Suprapubic skin (tissue), 4 donors: ENCODE data around the gene E4F1. TPM values are rescaled to one million over a fixed set of nuclear protein-coding genes. Genes with fewer than 3 reads are reported as not detected.

ENCODE experiments used
- DNase-seq, 2 donors: peaks; one replicate each; pipeline ENCODE4 v3.0.0-alpha.2; 2019; ENCODE audit warnings: low spot score in 2 of 2
- H3K27ac ChIP-seq: fragments of 200-600 bp; sonication (generic); one replicate; pipeline ENCODE4 v1.5.1; 2019
- H3K27me3 ChIP-seq: fragments of 200-600 bp; sonication (generic); one replicate; pipeline ENCODE4 v1.5.1; 2019
- H3K36me3 ChIP-seq: fragments of 200-600 bp; sonication (generic); one replicate; pipeline ENCODE4 v1.5.1; 2019
- H3K4me1 ChIP-seq: fragments of 200-600 bp; sonication (generic); one replicate; pipeline ENCODE4 v1.5.1; 2019
- H3K4me3 ChIP-seq: fragments of 200-600 bp; sonication (generic); one replicate; pipeline ENCODE4 v1.5.1; 2019; ENCODE audit warnings: mild to moderate bottlenecking
- H3K9me3 ChIP-seq: fragments of 200-600 bp; sonication (generic); one replicate; pipeline ENCODE4 v1.5.1; 2019
- CTCF ChIP-seq, 2 donors: fragments of 200-600 bp in 1 of 2; fragments of 450-650 bp in 1 of 2; sonication (generic) in 1 of 2; IDR thresholded peaks; one replicate each; pipeline ENCODE4 v1.5.1; 2016 to 2019; ENCODE audit warnings: antibody characterized with exemption in 2 of 2, mild to moderate bottlenecking in 1 of 2, moderate library complexity in 1 of 2
- EP300 ChIP-seq: sonication (generic); formaldehyde crosslinking; IDR thresholded peaks from one replicate; pipeline ENCODE4 v1.6.1; 2017; ENCODE audit warnings: antibody characterized with exemption
- POLR2A ChIP-seq, 2 donors: fragments of 450-650 bp; IDR thresholded peaks; one replicate each; pipeline ENCODE4 v1.6.1; 2017; ENCODE audit warnings: antibody characterized with exemption in 2 of 2, mild to moderate bottlenecking in 2 of 2, moderate library complexity in 2 of 2
- POLR2AphosphoS5 ChIP-seq, 3 donors: sonication (generic); formaldehyde crosslinking; IDR thresholded peaks; one replicate each; pipeline ENCODE4 v1.6.1; 2017; ENCODE audit warnings: antibody characterized with exemption in 3 of 3
- WGBS: methylation state at CpG from one replicate; pipeline ENCODE4 v1.1.5; 2018; 5-methylcytosine and 5-hydroxymethylcytosine counted together
- total RNA-seq, 4 donors: library from RNA; depleted of rRNA; stranded (reverse); fragments of >200 nt; gene quantifications; one replicate each; pipeline ENCODE4 v1.1.0, GENCODE V29; 2016

The E4F1 gene
- total RNA-seq, 4 donors from 2014 or later, result 42.1 to 79.3 (median 54.2) TPM

GRCh38 chr16:2180962-2181923 lies 42.1 kb upstream of the E4F1 start:
- no peak overlapping the region for H3K27ac ChIP-seq
- WGBS, result 82% methylated on average over 19 of the region's 46 CpGs
- TF ChIP-seq POLR2AphosphoS5 (IDR thresholded peaks at IDR 0.05) (no peak), EP300 (no peak), CTCF (IDR thresholded peaks at IDR 0.05) (no peak), POLR2A (IDR thresholded peaks at IDR 0.05) (no peak)
- H3K27me3 ChIP-seq, result no peaks in the 10 kb centered on the region
- H3K36me3 ChIP-seq, result peaks cover 18% of the 10 kb centered on the region
- no peak for DNase-seq
- no peaks in the 10 kb centered on the region for H3K9me3 ChIP-seq
- H3K4me3 ChIP-seq, result no peak overlapping the region
- H3K4me1 ChIP-seq, result peaks cover 13% of the 10 kb centered on the region

DNA sequence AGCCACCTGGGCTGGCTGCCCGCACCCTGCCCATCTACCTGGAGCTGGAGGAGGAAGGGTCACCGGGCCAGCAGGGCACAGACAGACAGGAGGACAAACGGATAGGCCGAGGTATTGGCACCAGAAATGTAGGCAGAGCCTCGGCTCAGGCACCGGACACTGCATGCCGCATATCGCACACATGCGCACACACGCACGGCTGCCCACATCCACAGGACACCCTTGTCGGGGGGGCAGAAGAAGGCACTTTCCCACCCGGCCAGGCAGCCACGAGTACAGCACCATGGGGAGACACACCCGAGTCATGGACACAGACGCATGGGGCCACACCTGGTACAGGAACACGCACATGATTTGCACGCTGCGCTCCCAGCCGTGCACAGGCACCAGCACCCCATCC lies 41.4 kb upstream of the E4F1 start:
- WGBS, result 98% methylated on average over 10 of the region's 20 CpGs
- Histone ChIP-seq H3K9me3 (no peaks in the 10 kb centered on the region), H3K27ac (no peak overlapping the region), H3K4me1 (peaks cover 13% of the 10 kb centered on the region), H3K36me3 (peaks cover 10% of the 10 kb centered on the region), H3K4me3 (no peak overlapping the region), H3K27me3 (no peaks in the 10 kb centered on the region)
- TF ChIP-seq POLR2A (IDR thresholded peaks at IDR 0.05) (no peak), EP300 (no peak), POLR2AphosphoS5 (IDR thresholded peaks at IDR 0.05) (no peak), CTCF (IDR thresholded peaks at IDR 0.05) (no peak)
- no peak for DNase-seq

DNA sequence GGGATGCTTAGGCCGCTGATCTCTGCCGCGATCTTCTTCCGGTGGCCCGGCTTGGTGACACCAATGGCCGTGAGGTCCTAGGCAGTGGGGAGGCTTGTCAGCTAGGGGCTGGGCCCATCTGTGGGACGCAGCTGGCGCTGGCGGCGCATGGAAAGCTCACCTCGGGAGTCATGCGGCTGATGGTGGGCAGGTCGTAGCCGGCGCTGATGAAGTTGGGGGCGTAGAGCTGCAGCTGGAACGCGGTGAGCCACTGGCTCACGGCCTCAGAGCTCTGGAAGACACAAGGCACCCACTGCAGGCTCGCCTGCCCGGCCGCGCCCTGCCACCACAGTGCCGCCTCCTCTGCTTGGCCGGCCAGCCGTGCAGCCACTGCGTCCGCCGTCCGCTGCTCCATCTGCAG lies 39.7 kb upstream of the E4F1 start:
- Histone ChIP-seq H3K27me3 (no peaks in the 10 kb centered on the region), H3K9me3 (no peaks in the 10 kb centered on the region), H3K4me1 (peaks cover 13% of the 10 kb centered on the region), H3K4me3 (no peak overlapping the region), H3K36me3 (no peaks in the 10 kb centered on the region), H3K27ac (no peak overlapping the region)
- no peak for DNase-seq
- WGBS, result 95% methylated on average over 23 of the region's 30 CpGs
- no peak for TF ChIP-seq CTCF (IDR thresholded peaks at IDR 0.05)
- no peak for TF ChIP-seq POLR2A (IDR thresholded peaks at IDR 0.05)
- no peak for TF ChIP-seq POLR2AphosphoS5 (IDR thresholded peaks at IDR 0.05)
- TF ChIP-seq EP300, result no peak

- TF ChIP-seq POLR2A (IDR thresholded peaks at IDR 0.05) (no peak), POLR2AphosphoS5 (IDR thresholded peaks at IDR 0.05) (no peak), CTCF (IDR thresholded peaks at IDR 0.05) (no peak), EP300 (no peak)
- Histone ChIP-seq H3K9me3 (no peaks in the 10 kb centered on the region), H3K27me3 (no peaks in the 10 kb centered on the region), H3K36me3 (no peaks in the 10 kb centered on the region), H3K4me1 (peaks cover 9% of the 10 kb centered on the region), H3K27ac (no peak overlapping the region), H3K4me3 (no peak overlapping the region)
- 77% methylated on average over 16 of the region's 19 CpGs for WGBS
- no peak for DNase-seq
Observed at GRCh38 chr16:2184346-2184745, 39.0 kb upstream of the E4F1 start.

DNA sequence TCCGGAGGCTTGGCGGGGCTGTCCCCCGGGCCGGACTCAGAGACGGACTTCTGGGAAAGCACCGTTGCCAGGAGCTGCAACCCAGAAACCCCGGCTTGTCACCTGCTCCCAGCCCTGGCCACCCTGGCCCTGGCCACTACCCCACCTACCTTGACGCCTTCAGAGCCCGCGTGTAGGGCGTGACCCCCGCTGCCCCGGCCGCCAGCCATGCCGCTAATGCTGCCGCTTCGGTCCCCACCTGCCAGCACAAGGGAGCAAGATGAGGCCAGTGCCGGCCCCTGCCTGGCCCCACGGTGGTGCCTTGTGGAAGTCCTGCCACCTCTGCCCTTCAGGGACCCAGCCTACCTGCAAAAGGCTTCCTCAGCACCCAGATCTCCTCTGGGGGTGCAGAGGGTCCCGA lies 38.4 kb upstream of the E4F1 start:
- H3K27ac ChIP-seq, result no peak overlapping the region
- H3K27me3 ChIP-seq, result no peaks in the 10 kb centered on the region
- DNase-seq, result no peak
- 93% methylated on average over 6 of the region's 20 CpGs for WGBS
- no peaks in the 10 kb centered on the region for H3K9me3 ChIP-seq
- no peak for TF ChIP-seq EP300
- no peaks in the 10 kb centered on the region for H3K36me3 ChIP-seq
- peaks cover 7% of the 10 kb centered on the region for H3K4me1 ChIP-seq
- no peak overlapping the region for H3K4me3 ChIP-seq
